Sigmoid colon (tissue), 4 donors: Measurements from ENCODE around the gene LRFN2.

Experiments
- CTCF ChIP-seq, 4 experiments: fragments of 450-650 bp in 3 of 4; fragments of 200-600 bp in 1 of 4; IDR thresholded peaks; one replicate each; pipeline ENCODE4 v1.5.1; 2016 to 2019; ENCODE audit warnings: antibody characterized with exemption in 4 of 4, mild to moderate bottlenecking in 3 of 4, moderate library complexity in 2 of 4
- EP300 ChIP-seq, 4 donors: sonication (generic); formaldehyde crosslinking; IDR thresholded peaks; one replicate each; pipeline ENCODE4 v1.6.1; 2017; ENCODE audit warnings: antibody characterized with exemption in 4 of 4
- POLR2A ChIP-seq, 2 donors: fragments of 450-650 bp; IDR thresholded peaks; one replicate each; pipeline ENCODE4 v1.6.1; 2016; ENCODE audit warnings: antibody characterized with exemption in 2 of 2, mild to moderate bottlenecking in 2 of 2, moderate library complexity in 2 of 2
- POLR2AphosphoS5 ChIP-seq, 4 donors: sonication (generic); formaldehyde crosslinking; IDR thresholded peaks; one replicate each; pipeline ENCODE4 v1.6.1; 2017; ENCODE audit warnings: antibody characterized with exemption in 4 of 4

- TF ChIP-seq CTCF (IDR thresholded peaks at IDR 0.05), result no peak
- no peak for TF ChIP-seq POLR2A (IDR thresholded peaks at IDR 0.05)
- TF ChIP-seq POLR2AphosphoS5 (IDR thresholded peaks at IDR 0.05), result no peak
- TF ChIP-seq EP300 (IDR thresholded peaks at IDR 0.05), result no peak
Measured at GRCh38 chr6:40353197-40353966, 233.8 kb downstream of the LRFN2 start.
